Dedifferentiated amniotic fluid mesenchymal stem cell (primary cell): ENCODE results near the gene TLCD3A.
"Not testable (repeated sequence)": the region's sequence is repeated elsewhere in the genome, so short reads cannot be mapped to it uniquely, and the experiment has no call there.

Experiments
- DNase-seq: peaks from one replicate; pipeline ENCODE4 v3.0.0-alpha.2; 2016; ENCODE audit errors: extremely low spot score

Gene TLCD3A

DNA sequence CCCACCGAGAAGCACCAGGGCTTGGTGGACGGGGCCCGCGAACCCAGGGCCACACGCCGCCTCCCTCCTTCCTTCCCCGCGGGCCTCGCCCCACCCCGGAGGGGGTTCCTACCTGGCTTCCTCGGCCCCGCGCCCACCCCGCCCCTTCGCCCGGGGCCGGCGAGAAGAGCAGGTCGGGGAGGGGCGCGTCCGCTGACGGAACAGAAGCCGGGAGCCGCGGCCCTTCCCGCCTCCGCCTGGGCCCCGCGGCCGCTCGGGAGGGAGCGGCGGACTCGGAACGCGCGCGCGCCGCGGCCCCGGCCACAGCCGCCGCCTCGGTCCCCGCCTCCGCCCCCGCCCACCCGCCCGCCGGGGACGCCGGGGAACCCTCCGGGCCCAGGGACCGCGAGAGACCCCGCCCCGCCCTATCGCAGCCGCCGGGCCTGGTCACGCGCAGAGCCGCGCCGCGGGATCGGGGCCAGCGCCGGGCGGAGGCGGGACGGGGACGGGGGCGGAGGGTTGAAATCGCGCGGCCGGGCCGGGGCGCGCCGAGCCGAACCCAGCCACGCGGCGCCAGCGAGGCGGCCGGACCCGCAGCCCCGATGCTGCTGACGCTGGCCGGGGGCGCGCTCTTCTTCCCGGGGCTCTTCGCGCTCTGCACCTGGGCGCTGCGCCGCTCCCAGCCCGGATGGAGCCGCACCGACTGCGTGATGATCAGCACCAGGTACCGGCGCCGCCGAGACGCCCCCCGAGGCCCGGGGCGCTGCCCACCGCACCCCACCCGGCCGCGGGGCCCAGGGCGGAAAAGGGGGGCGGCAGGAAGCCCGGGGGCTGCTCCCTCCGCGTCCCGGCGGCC lies at the start of gene TLCD3A:
Gene TLCD3A (plus strand): TSS at position 530 of the 835 bp plus-strand sequence. CDS start 52 bp downstream, at position 582.
- DNase-seq, result peak; percentile 42

DNA sequence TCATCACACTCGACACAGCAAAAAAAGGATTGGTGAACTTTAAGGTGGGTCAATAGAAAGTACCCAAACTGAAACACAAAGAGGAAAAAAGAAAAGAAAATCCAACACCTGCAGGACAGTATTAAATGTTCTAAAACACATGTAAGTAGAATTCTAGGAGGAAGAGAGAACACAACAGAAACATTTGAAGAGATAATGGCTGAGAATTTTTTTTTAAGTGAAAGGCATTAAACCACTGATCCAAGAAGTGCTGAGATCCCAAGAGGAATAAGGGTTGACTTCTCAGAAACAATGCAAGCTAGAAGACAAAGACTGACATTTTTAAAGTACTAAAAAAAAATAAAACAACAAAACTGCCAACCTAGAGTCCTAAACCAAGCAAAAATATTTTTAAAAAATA lies 49.4 kb upstream of the TLCD3A start:
- no peak for DNase-seq

DNA sequence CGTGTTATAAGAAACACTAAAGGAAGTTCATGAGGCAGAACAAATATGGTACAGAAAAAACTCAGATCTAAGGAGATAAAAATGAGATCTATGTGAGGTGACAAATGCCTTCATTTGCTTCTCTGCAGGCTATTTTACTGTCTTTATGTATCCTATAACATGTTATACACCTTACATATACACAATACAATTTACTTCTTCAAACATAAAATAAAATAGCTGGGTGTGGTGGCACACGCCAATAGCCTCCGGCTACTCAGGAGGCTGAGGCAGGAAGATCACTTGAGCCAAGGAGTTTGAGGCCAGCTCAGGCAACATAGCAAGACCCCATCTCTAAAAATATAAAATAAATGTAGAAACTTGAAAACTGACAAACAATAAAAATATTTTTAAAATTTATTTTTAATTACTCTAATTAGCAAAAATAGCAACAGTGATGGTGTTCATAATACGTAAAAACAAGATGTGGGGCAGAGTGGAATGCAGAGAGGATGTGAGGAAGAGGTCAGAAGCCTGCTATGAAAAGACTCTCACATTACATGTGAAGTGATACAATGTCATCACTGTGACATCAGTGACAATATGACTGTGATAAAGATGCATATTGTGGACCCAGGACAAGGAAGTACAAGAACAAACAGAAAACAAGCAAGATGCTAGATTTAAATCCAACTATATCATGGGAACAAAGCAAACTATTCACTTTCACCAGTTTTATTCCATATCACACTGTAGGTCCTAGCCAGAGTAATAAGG lies 48.7 kb upstream of the TLCD3A start:
- DNase-seq, result no peak

DNA sequence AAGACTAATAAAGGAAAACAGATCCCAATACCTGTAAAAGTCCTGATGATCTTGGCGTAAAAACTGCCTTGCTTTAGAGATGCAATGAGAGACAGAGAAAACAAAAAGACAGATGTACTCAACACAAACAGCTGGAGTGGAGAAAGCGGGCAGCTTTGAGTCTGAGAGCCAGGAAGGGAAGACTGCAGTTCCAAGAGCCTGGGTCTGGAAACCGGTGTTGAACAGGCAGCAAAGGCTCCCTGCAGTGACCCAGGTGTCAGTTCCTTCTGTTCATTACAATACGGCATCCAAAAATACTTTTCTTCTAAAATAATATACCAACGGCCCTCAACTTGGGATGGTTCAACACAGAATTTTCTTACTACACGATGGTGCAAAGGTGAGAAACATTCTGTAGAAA lies 47.4 kb upstream of the TLCD3A start:
- DNase-seq, result no peak

DNA sequence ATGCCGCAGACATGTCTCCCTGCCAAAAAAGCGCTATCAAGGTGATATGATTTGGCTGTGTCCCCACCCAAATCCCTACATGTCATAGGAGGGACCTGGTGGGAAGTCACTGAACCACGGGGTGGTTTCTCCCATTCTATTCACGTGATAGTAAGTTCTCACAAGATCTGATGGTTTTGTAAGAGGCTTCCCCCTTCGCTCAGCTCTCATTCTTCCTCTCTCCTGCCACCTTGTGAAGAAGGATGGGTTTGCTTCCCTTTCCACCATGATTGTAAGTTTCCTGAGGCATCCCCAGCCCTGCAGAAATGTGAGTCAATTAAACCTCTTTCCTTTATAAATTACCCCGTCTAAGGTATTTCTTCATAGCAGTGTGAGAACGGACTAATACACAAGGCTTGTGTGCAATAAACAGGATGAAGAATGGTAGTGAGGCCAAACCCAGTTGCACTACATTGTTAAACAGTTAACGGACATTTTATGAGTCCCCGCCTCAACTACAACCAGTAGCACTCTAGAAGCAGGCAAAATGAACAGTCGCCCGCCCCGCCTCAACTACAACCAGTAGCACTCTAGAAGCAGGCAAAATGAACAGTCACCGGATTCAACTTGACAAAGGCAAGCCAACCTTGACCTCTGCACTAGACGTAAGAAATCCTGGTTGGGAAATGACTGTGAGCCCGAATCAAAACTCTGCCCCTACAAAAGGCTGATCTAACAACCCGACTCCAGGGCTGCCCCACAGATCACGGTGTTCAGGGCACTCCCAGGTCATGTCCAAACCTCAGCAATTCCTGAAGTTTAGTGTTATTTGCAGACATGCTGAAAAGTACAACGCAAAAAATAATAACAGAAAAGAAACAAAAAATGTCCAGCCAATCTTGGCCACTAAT lies 44.1 kb upstream of the TLCD3A start:
- no peak for DNase-seq

DNA sequence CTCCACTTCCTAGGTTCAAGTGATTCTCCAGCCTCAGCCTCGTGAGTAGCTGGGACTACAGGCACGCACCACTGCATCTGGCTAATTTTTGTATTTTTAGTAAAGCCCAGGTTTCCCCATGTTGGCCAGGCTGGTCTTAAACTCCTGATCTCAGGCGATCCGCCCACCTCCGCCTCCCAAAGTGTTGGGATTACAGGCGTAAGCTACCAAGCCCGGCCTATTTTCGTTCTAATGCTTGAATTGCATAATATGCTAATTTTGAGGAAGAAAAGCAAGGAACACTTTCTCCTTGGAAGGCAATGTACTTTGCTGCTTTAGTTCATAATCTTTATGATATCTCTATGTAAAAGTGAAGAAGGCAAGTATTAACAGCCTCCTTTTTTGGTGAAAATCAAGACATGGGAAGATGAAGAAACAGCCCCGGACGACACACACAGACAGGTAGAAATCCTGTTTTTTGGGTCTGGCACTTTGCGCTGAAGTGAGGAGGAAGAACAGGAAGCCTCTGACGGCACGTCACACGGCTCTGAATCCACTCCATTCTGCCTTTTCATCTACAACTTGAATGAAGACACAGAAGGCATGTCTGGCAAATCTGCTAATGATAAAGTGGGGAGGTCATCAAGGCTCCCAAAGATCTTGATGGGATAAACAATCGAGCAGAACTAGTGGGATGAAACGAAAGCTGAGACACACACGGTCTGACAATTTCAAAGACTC lies 42.7 kb upstream of the TLCD3A start:
- no peak for DNase-seq

DNA sequence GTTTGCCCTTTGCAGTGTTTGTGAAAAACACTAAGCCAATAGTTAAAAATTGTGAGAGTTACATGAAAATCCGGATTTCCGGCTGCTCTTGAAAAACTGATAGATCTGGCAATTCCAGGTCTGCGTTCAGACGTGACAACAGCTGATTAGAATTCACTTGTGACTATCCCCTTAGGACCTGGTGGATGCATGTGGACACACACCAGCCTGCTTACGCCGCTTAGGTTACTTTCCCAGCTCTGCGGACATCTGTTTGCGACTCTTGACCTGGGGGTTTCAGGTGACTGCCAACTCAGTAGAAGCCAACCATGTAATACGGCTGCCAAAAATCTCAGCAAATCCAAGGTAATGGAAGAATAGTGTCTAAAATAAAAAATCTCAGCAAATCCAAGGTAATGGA lies 42.0 kb upstream of the TLCD3A start:
- no peak for DNase-seq

DNA sequence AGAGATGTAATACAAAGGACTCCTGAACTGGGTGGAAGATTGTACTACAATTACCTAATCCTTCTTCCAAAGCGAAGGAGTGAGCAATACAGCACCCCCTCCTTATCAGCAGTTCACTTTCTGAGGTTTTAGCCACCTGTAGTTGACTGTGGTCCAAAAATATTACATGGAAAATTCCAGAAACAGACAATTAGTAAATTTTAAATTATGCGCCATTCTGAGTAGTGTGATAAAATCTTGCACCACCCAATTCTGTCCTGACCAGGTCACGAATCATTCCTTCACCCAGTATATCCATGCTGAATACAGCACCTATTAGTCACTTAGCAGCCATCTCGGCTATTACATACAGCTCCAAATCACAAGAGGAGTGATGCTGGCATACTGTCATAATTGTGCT lies 41.0 kb upstream of the TLCD3A start:
- peak; percentile 28 for DNase-seq

DNA sequence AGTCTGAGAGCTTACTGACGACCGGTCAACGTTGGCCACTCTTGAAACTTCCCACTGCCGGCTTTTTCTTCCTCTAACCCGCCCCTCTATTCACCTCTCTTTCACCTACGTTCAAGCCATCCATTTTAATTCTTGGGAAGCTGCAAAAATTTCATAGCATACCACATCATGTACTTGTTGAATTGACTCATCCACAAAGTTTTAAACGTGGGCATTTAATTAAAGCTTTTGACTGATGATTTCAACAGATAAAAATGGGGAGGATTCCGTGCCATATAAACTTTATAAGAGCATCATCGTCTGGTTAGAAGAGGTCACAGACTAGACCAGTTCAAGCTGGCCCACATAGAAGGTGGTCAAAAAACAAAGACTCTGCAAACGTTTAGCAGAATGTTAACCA lies 40.3 kb upstream of the TLCD3A start:
- DNase-seq, result peak; percentile 52

DNA sequence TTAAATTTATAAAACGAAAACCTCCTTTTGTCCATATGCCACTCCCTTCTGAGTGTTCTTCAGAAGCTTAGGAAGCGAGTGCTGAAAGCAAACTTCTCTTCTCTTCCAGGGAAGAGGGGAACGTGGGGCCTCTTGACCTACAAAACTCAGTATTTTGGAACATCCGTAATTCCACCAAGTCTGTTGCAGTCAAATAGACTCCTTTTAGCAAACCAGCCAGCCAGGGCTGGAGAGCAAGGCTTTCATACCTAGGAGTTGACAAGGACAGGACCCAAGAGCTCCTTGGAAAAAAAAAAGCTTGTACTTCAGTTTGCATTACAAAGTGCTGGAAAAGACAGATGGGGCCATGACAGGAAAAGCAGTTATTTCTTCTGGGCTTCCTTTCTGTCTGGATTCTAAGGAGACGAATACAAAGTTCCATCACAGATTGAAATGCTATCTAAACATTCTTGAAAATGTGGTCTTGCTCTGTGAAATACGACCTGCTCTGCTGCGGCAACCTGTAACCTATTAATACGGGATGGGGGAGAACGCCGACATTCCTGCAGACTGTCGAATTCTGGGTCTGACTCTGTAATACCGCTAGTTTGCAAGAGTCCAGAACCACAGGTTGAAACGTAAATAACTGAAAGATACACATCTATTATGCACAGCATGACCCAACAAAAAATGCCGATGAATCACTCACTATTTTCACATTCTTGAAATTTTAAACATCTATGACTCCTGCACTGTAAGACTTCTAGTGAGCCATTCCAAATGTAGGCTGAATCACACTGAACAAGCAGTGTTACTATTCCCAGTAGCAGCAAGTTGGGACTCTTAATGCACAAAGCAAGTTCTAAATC lies 38.4 kb upstream of the TLCD3A start:
- peak; percentile 93 for DNase-seq

DNA sequence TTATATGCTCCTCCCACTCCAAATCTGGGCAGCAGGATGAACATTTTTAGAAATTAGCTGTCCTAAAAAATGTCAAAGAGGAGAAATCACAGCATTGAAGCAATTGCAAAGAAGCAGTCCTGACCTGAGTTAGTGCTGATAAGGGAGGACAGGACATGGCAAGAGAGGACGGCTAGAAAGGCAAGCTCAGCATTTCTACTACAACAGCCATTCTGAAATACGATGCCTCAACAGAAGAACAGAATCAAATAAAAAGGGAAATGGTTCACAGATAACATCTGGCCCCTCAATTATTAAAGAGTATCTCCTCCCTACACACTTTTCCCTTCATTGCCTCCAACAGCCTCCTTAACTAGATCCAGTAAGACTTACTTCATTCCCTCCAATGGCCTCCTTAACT lies 36.0 kb upstream of the TLCD3A start:
- DNase-seq, result no peak

DNA sequence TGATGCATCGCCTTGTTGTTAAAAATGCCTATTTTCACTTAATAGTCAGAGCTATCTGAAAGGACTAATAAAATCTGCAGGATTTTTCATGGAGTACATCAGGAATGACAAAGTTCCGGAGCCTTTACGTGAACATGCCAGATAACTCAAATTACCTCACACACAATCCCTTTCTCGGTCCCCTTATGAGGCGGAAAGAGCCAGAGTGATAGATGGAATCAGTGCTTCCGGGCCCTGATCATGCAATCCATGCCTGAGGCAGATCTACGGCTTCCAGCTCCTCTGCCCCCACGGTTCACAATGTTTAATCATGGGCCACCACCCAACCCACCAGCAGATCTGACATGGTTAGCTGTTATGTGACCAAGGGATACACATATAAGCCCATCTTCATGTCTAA lies 34.7 kb upstream of the TLCD3A start:
- no peak for DNase-seq

DNA sequence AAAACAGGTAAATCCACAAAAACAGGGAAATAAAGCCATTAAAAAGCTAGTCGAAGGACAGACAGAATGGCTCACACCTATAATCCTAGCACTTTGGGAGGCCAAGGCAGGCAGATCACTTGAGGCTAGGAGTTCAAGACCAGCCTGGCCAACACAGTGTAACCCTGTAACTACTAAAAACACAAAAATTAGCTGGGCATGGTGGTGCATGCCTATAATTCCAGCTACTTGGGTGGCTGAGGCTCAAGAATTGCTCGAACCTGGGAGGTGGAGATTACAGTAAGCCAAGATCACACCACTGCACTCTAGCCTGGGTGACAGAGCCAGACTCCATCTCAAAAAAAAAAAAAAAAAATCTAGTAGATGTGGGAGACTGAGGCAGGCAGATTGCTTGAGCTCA lies 34.3 kb upstream of the TLCD3A start:
- not testable (repeated sequence) for DNase-seq

DNA sequence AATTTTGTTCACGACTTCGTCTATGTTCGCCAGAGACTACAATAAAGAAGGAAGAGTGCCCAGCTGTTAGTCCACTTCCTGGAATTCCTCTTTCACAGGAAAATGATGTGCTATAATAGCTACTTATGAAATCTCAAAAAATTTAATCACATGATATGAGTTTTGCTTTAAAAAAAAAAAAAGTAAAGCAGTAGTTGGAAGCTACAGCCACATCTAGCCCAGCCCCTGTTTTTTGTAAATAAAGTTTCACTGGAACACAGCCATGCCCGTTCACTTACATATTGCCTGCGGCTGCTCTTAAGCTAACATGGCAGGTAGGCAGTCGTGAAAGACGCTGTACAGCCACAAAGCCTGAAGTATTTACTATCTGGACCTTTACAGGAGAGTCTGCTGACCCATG lies 33.1 kb upstream of the TLCD3A start:
- no peak for DNase-seq

DNA sequence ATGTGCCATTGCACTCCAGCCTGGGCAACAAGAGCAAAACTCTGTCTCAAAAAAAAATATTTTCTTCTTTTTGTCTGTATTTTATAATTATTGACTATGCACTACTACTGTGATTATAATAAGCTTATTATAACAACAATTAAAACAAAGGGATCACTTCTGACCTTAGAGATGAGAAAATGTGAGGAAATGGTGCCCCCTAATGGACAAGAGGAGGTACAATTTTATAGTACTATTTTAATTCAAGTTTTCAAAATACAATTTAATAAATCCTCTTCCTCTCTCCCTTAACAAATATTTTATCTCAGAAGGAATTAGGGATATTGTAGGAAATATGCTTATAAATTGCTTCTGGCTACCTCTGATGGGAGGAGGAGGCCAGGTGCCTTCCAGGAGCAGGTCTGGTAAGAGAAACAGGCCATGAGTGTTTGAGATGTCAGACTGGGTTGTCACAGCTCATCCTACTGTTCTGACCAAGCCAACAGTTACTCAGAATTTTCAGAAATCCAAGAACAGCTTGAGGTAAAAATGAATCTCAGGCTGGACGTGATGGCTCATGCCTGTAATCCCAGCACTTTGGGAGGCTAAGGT lies 31.8 kb upstream of the TLCD3A start:
- DNase-seq, result no peak

DNA sequence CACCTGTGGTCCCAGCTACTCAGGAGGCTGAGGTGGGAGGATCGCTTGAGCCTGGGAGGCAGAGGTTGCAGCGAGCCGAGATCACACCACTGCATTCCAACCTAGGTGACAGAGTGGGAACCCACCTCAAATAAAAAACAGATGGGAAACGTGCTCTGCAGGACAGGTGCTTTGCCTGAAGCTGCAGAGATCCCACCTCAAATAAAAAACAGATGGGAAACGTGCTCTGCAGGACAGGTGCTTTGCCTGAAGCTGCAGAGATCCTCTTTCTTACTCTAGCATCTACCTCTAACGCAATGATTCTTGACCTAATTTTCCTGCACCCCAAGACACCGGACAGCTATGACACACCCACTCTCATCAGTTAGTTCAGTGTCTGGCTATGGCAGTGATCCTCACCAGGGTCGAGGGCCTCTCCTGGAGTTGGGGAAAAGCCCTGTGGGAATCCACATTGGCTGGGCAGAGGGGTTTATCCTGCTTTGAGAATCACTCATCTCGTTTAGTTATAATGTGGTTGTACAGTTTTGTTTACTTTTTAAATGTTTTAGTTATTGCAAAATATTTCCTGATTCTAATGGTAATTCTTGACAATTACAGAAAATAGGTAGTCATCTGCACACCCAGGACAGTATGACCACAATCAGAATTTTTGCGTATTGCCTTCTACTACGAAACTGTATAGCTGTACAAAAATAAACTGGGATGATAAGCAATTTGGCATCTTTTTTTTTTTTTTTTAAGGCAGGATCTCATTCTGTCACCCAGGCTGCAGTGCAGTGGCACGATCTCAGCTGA lies 29.1 kb upstream of the TLCD3A start:
- no peak for DNase-seq

DNA sequence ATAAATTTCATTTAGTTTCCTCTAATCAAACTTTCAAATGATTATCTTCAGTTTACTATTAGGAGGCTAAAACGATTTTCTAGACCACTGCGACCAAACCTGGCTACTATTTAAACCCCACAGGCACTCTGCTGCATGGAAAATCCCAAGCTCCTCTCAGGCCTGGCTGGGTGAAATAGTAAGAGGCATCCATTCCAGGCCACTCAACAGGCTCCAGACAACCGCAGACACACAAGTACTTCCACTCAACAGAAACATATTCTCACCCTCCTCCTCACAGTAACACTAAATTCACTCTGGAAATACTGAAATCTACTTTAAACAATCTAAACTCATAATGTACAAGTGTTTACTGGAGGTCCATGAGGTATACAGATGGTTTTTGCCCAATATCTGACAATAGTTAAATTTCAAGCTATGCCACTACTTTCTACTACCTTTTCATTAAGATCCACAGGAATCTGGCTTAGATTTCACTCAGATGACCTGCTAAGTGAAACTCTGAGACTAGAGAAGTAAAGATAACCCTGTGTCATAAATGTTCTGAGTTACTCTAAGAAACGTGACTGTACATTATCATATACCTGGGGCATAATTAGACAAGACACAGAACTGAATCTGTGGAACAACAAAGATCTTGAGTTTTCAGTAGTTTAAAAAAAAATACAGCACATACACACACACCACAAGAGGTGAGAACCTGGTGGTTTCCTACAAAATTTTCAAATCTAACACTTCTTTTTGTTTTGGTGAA lies 28.1 kb upstream of the TLCD3A start:
- no peak for DNase-seq

DNA sequence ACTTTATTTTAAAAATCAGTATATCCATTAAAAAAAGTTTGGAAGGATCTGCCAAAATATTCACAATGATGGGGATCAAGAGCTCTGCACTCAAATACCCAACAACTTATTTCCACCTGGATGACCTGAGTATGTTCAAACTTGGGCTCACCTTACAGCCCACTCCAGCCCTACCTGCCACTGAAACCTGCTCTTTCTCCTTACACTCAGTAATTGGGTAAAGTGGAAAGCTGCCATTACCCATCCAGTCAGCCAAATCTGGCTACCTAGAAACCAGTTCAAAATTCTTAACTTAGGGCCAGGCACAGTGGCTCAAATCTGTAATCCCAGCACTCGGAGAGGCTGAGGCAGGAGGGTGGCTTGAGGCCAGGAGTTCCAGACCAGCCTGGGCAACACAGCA lies 27.4 kb upstream of the TLCD3A start:
- no peak for DNase-seq

DNA sequence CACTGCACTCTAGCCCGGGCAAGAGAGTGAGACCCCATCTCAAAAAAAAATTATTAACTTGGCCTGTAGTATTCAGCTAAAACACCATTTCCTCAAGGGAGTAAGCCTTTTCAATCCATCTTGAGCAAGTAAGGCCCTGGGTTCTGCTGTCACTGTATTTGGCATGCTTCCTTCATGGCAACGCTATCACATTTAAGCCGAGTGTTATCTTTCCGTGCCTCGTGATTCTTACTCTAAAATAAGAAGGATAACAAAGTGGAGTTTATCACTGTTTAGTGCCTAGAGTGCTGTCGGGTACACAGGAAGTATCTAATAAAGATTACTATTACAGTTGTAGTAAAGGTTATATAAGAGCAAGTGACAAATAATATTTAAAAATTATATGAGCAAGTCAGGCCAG lies 26.5 kb upstream of the TLCD3A start:
- DNase-seq, result no peak
